Esophagus (tissue), 2 donors: Measurements from ENCODE around the gene ADAM11. TPM values are rescaled to one million over a fixed set of nuclear protein-coding genes. Genes with fewer than 3 reads are reported as not detected.
A peak's percentile ranks its signal among the peaks of the same experiment; 100 is the strongest.

ENCODE experiments used
- H3K27ac ChIP-seq, 2 donors: one replicate each; pipeline ENCODE4 v1.5.1; 2013; ENCODE audit warnings: low read depth in 2 of 2, mild to moderate bottlenecking in 2 of 2, inconsistent platforms in 1 of 2, low read length in 1 of 2, moderate library complexity in 1 of 2
- H3K27me3 ChIP-seq, 2 donors: one replicate each; pipeline ENCODE4 v1.6.1; 2013; ENCODE audit warnings: low read length in 2 of 2, control low read depth in 1 of 2, mild to moderate bottlenecking in 1 of 2; ENCODE audit not compliant: insufficient read depth in 2 of 2, control insufficient read depth in 1 of 2
- H3K36me3 ChIP-seq, 2 donors: one replicate each; pipeline ENCODE4 v1.6.1; 2013; ENCODE audit warnings: low read length in 1 of 2; ENCODE audit not compliant: control insufficient read depth in 2 of 2, insufficient read depth in 2 of 2
- H3K4me1 ChIP-seq, 2 donors: one replicate each; pipeline ENCODE4 v1.6.1; 2013; ENCODE audit warnings: low read length in 1 of 2; ENCODE audit not compliant: control insufficient read depth in 2 of 2, insufficient read depth in 2 of 2
- H3K4me3 ChIP-seq, 2 donors: one replicate each; pipeline ENCODE4 v1.5.1; 2013; ENCODE audit warnings: low read length in 2 of 2, mild to moderate bottlenecking in 2 of 2, low read depth in 1 of 2, moderate library complexity in 1 of 2
- H3K9me3 ChIP-seq, 2 donors: one replicate each; pipeline ENCODE4 v1.6.1; 2013; ENCODE audit warnings: mild to moderate bottlenecking in 2 of 2, low read depth in 1 of 2, low read length in 1 of 2, moderate library complexity in 1 of 2; ENCODE audit not compliant: control insufficient read depth in 2 of 2, insufficient read depth in 1 of 2
- WGBS, 2 donors: extraction: QIAGEN DNeasy Blood & Tissue Kit; methylation state at CpG; one replicate each; pipeline ENCODE4 v1.1.7; 2013; 5-methylcytosine and 5-hydroxymethylcytosine counted together
- polyA plus RNA-seq, 2 donors: library from polyadenylated mRNA; stranded (reverse); fragments of 200-250 nt; gene quantifications; one replicate each; pipeline ENCODE4 v1.2.3, GENCODE V29; 2013
- donor health status: healthy with polysubstance abuse.
- donor health status: Bipolar disorder and iron deficiency.

ADAM11 gene
- polyA plus RNA-seq, 2 donors: 0.55 to 0.59 TPM

DNA sequence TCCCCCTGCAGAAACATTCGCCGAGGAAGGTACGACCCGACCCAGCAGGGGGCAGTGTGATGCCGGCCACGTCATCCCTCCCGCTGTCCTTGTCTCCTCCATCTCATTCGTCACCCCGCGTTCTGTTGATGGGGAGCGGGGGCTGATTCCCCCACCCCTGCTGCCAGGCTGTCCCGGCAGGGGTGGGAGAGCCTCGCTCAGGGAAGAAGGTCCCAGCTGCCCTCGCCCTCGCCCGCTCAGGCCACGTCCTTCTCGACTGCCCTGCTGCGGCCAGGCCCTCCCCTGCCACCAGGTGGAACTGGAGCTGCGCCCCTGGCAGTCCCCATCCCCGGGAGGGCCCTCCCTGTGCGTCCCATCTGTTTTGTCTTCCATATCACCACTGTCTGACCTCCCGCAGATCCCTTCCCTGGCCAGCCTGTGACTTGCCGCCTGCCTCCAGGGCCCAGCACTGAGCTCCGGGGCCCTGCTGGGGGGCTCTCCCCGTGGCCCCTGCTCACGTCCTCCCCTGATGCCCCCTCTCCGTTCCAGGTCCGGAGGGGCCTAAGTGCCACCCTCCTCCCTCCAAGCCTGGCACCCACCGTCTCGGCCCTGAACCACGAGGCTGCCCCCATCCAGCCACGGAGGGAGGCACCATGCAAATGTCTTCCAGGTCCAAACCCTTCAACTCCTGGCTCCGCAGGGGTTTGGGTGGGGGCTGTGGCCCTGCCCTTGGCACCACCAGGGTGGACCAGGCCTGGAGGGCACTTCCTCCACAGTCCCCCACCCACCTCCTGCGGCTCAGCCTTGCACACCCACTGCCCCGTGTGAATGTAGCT, 20.6 kb downstream of the ADAM11 start:
- 15 to 17% methylated on average over 36 of the region's 36 CpGs for whole genome bisulfite sequencing, 2 donors
- Histone ChIP-seq H3K9me3 (no peaks in the 10 kb centered on the region), H3K27me3 (no peaks in the 10 kb centered on the region), H3K27ac (no peak overlapping the region), H3K36me3 (no peaks in the 10 kb centered on the region), H3K4me1 (peaks cover 0 to 5% of the 10 kb centered on the region in 2 donors), H3K4me3 (no peak overlapping the region)

GRCh38 chr17:44780161-44780560, 21.4 kb downstream of the ADAM11 start:
- H3K36me3 ChIP-seq: no peaks in the 10 kb centered on the region
- 81 to 87% methylated on average over 12 of the region's 12 CpGs for WGBS, 2 donors
- no peak overlapping the region for H3K27ac ChIP-seq
- peaks cover 0 to 1% of the 10 kb centered on the region in 2 donors for H3K4me1 ChIP-seq
- H3K9me3 ChIP-seq: no peaks in the 10 kb centered on the region
- no peaks in the 10 kb centered on the region for H3K27me3 ChIP-seq
- H3K4me3 ChIP-seq: no peak overlapping the region

DNA sequence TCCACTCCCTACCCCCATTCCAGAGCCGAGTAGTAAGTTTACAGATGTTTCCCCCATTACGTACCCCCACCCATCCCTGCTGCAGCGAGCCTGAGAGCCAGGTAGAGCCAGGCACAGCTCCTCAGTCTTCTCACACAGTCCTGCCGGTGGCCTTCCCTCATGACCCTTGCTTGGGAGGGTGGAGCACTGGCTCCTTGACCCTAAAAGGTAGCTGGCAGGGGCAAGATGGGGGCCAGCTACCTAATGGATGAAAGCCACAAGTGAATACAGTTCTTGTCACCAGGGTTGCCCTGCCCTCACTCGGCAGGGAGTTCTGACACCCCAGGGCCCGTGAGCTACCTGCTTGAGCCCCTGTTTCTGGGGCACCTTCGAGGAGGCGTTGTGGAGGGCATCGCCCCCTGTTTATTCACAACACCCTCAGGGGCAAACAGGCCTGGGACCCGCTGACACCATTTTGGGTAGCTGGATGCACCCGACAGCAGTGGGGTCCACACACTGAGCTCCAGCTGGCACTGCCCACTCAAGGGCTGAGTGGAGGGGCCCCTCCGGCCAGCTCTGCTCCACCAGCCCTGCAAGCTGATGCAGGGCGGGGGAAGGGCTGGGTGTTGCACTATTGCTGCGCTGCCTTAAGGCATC, 22.2 kb downstream of the ADAM11 start:
- Histone ChIP-seq H3K27me3 (no peaks in the 10 kb centered on the region), H3K4me3 (no peak overlapping the region), H3K36me3 (no peaks in the 10 kb centered on the region), H3K9me3 (no peaks in the 10 kb centered on the region), H3K27ac (no peak overlapping the region), H3K4me1 (no peaks in the 10 kb centered on the region)
- WGBS, 2 donors: 90 to 91% methylated on average over 14 of the region's 14 CpGs

DNA sequence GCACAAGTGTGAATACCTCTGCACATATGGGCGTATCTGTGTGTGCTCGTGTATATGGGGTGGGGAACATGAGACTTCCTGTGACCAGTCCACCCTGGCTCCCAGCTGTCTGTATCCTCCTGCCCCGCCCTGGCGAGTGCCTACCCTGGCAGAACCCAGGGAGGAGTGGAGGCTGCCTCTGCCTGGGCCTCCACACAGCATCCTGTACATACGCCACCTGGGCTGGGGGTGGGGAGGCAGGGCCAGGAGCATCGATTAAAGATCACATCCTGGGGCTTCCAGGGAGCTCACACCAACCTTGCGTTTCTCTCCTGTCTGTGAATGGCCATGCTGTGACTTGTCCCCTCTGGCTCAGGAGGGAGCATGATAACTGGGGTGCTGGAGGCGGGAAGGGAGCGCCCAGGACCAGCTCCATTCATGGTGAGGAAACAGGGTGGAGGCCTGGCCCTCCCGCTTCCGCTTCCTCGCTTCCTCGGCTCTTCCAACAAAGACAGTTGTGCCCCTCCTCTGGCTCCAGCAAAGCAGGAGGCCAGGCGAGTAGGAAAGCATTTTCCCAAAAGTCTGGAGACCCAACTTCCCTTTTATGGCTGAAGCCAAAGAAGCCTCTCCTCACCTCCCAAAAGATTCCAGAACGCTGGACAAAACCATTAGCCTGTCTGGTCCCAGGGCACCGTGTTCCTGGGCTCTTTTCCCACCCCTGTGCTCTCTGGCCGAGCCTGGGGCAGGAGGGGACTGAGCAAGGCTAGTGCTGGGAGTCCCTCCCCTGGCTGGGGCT, 22.9 kb downstream of the ADAM11 start:
- H3K4me1 ChIP-seq: no peaks in the 10 kb centered on the region
- no peaks in the 10 kb centered on the region for H3K36me3 ChIP-seq
- 59 to 61% methylated on average over 17 of the region's 17 CpGs for WGBS, 2 donors
- no peak overlapping the region for H3K4me3 ChIP-seq
- no peaks in the 10 kb centered on the region for H3K9me3 ChIP-seq
- no peaks in the 10 kb centered on the region for H3K27me3 ChIP-seq
- peak overlapping the region; percentile 5 to 45 for H3K27ac ChIP-seq

GRCh38 chr17:44782326-44782850, 23.6 kb downstream of the ADAM11 start:
- no peak overlapping the region for H3K4me3 ChIP-seq
- H3K9me3 ChIP-seq: no peaks in the 10 kb centered on the region
- no peaks in the 10 kb centered on the region for H3K36me3 ChIP-seq
- H3K27me3 ChIP-seq: no peaks in the 10 kb centered on the region
- 61 to 63% methylated on average over 11 of the region's 11 CpGs for WGBS, 2 donors
- peak overlapping the region in 1 of 2 donors; percentile 45 for H3K27ac ChIP-seq
- no peaks in the 10 kb centered on the region for H3K4me1 ChIP-seq

DNA sequence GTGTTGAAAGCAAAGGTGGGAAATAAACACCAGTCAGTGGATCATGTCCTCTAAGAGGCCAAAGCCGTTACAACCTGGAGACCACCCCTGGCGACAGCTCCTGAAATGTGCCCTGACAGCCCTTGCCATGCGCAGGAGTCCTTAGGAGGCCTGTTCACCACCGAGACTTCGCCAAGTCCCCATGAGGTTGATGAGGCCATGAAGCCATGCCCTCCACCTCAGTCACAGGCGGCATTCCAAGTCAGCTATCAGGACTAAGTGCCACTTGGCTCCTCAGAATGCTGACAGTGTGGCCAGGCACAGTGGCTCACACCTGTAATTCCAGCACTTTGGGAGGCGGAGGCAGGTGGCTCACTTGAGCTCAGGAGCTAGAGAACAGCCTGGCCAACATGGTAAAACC, 27.1 kb downstream of the ADAM11 start:
- Histone ChIP-seq H3K4me3 (no peak overlapping the region), H3K27ac (no peak overlapping the region), H3K4me1 (no peaks in the 10 kb centered on the region), H3K36me3 (no peaks in the 10 kb centered on the region), H3K27me3 (no peaks in the 10 kb centered on the region), H3K9me3 (no peaks in the 10 kb centered on the region)
- WGBS, 2 donors: 90 to 92% methylated on average over 7 of the region's 7 CpGs

DNA sequence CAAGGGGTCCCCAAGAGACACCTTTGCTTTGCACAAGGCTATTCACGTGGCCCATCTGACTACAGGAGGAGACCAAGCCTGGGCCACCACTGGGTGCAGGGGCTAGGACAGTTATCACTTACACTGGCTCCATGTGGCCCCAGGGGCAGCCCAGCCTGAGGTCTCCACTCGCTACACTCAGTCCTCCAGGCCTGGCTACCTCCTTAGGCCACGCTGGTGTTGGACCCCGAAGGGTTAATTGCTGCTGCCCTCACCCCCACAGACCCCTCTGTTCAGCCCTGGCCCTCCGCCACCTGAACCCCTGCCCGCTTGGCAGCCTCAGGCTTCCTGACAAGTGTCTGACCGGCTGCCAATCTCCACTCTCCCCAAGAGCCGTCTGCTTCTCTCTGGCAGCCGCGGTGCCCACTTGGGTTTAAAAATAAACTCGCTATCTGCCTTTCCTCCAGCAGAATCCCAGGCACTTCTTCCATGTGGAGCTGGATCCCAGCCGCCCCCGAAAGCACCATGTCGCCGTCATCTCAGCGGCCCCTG, 27.8 kb downstream of the ADAM11 start:
- Histone ChIP-seq H3K9me3 (no peaks in the 10 kb centered on the region), H3K4me1 (no peaks in the 10 kb centered on the region), H3K27ac (no peak overlapping the region), H3K27me3 (no peaks in the 10 kb centered on the region), H3K36me3 (no peaks in the 10 kb centered on the region), H3K4me3 (no peak overlapping the region)
- WGBS, 2 donors: 42 to 55% methylated on average over 16 of the region's 16 CpGs

DNA sequence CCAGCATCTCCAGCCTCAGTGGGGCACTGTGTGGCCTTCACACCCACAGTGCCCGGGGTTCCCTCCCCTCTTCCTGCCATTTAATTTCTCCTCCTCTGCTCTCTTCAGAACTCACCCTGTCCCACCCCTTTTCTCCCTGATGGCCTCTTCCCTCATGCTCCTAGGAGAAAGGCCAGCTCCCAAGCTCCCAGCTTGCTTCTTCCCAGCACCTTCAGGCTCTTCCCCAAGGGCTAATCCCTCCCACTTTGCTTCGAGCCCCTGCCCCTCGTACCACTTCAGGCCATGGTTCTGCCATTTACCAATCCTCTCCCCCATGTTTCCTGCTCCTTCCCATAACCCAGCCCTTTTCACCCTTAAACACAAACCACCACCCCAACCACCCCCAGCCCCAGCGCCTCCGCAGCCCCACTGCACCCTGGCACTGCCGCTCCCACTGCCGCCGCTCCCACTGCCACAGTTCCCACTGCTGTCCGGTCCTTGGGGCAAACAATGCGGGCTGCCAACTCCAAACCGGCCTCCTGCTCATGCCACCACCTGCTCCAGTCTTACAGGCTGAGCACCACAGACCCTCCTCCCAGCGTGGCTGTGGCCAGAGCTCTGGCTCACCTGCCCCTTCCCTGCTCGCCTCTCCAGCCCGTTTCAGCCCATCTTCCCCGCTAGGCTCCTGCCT, 28.6 kb downstream of the ADAM11 start:
- H3K27me3 ChIP-seq: no peaks in the 10 kb centered on the region
- no peaks in the 10 kb centered on the region for H3K36me3 ChIP-seq
- no peak overlapping the region for H3K4me3 ChIP-seq
- 73% methylated on average over 15 of the region's 15 CpGs for WGBS, 2 donors
- H3K9me3 ChIP-seq: no peaks in the 10 kb centered on the region
- H3K4me1 ChIP-seq: no peaks in the 10 kb centered on the region
- no peak overlapping the region for H3K27ac ChIP-seq

DNA sequence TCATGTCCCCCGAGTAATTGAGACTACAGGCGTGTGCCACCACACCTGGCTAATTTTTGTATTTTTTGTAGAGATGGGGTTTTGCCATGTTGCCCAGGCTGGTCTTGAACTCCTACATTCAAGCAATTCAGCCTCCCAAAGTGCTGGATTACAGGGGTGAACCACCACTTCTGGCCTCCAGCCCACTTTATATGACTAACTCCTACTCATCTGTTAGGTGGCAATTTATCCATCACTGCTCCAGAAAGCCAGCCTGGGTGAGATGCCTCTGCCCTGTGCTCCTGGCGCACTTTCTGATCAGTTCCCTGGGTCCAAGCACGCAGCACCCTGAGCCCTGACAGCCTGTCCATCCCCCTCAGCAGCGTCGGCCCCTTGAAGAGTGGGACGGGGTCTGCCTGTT, 29.4 kb downstream of the ADAM11 start:
- Histone ChIP-seq H3K4me1 (no peaks in the 10 kb centered on the region), H3K36me3 (no peaks in the 10 kb centered on the region), H3K4me3 (no peak overlapping the region), H3K27me3 (no peaks in the 10 kb centered on the region), H3K27ac (no peak overlapping the region), H3K9me3 (no peaks in the 10 kb centered on the region)
- 86 to 88% methylated on average over 7 of the region's 7 CpGs for WGBS, 2 donors
